22Rv1 (cell line): ENCODE measurements around the gene P4HA2.

Experiments used
- H3K27ac ChIP-seq: fragments of 450-650 bp; 2 replicates; pipeline ENCODE4 v1.5.1; 2017
- ZFX ChIP-seq: fragments of 450-650 bp; IDR thresholded peaks from 2 replicates; pipeline ENCODE4 v1.6.1; 2017; ENCODE audit warnings: antibody characterized with exemption, borderline replicate concordance
- TF ChIP-seq, protein P1 (sequence below): fragments of 450-650 bp; IDR thresholded peaks from 2 replicates; pipeline ENCODE4 v1.5.1; 2017; ENCODE audit warnings: mild to moderate bottlenecking

P4HA2 gene

DNA sequence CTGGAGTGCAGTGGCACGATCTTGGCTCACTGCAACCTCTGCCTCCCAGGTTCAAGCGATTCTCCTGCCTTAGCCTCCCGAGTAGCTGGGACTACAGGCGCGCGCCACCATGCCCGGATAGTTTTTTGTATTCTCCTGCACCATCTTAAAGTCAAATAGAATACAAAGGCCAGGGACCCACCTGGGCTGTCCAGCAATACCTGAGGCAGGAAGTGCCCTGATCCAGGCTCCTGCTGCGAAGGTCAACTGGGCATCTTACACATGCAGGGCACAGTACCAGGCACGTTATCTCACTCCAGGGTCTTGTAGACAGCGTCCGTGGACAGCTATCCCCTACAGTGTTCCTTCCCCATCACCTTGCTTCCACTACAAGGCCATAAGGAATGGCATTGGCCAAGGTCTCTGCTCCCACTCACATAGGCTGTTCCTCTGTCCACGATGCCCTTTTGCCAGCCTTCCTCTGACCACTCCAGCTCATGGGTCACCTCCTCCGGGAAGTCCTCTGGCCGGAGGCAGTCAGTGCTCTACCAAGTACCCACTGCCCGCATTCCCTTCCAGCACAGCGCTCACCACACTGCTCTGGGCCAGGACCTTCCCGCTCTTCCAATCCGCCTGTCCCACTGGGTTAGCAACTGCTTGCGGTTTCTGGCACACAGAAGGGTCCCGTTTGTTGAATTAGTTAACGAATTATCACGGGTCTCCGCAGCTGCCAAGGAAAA lies 978 bp downstream of the P4HA2 start:
- TF ChIP-seq, protein P1, sequence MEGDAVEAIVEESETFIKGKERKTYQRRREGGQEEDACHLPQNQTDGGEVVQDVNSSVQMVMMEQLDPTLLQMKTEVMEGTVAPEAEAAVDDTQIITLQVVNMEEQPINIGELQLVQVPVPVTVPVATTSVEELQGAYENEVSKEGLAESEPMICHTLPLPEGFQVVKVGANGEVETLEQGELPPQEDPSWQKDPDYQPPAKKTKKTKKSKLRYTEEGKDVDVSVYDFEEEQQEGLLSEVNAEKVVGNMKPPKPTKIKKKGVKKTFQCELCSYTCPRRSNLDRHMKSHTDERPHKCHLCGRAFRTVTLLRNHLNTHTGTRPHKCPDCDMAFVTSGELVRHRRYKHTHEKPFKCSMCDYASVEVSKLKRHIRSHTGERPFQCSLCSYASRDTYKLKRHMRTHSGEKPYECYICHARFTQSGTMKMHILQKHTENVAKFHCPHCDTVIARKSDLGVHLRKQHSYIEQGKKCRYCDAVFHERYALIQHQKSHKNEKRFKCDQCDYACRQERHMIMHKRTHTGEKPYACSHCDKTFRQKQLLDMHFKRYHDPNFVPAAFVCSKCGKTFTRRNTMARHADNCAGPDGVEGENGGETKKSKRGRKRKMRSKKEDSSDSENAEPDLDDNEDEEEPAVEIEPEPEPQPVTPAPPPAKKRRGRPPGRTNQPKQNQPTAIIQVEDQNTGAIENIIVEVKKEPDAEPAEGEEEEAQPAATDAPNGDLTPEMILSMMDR, result no peak
- no peak for TF ChIP-seq ZFX

DNA sequence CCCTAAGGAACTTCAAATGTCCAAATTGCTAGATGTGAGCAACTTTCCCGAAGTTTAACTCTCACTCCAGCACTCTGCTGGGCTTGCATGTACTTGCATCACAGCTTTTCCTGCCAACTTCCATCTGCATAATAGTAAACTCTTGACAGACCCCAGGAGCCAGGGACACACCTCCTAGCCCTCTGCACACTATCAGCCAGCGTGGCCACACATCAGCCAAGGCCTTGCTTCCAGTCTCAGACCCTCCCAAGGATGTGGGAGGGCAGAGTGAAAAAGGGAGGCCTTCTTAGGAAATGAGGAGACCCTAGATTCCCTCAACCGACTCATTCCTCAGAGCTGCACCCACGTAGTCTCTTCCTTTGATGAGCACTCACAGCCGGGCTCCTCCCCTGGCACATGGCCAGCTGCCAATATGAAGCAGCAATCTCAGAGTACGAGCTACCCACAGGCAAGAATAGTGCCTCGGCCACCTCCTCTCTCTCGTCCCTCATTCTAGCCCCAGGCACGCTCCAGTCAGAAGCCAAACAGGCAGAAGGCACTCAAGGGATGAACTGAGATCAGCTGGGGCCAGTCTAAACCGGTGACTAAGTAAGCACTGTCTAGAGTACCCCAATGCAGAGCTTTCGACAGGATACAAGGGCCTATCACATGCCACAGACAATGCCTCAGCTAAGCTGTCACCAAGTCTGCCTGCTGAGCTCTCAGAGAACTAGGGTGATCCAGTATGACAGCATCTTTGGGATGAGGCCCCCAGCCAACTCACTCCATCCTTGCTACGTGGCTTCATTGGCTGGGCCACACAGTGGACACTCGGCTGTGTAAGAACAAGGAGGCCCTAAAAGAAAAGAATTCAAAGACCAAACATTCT lies 2.3 kb downstream of the P4HA2 start:
- no peak for TF ChIP-seq ZFX
- TF ChIP-seq, protein P1, result no peak
- no peak overlapping the region for H3K27ac ChIP-seq

More for the DNA sequence above, 978 bp downstream of the P4HA2 start:
- peak overlapping the region; percentile 58; the same call in 1 of the 2 replicates for H3K27ac ChIP-seq

DNA sequence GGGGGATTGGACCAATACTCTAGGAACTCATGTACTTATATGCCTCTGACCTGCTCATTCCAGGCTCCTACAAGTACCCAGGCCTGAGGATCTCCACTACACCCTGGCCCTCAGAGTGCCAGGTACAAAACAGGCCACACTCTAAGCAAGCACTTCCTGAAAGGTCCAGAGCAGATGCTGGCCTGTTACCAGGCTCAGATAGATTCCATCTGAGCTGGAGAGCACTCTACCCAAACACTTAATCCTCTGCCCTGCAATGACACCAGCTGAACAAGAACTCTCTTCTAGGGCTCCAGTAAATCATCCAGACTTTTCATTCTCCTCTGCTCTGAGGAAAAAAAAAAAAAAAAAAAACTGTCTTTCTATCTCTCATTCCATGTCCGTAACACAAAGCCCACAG lies 2.9 kb downstream of the P4HA2 start:
- no peak for TF ChIP-seq ZFX
- TF ChIP-seq, protein P1, result no peak

DNA sequence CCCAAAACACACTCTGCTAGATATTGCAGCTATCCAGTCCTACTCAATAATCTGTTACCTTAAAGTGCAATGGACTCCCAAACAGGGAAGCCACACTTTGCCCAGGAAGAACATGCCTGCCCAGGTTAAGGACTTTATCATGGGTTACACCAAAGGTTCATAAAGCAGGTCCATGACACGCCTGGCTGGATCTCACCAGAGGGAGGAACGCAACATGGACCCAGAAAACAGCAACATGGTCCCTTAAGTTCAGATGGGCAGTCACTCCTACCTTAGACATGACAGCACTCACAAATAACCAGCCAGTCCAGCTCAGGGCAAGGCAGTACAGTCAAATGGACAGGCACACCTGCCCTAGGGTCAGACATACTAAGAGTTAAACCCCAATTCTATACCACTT lies 3.8 kb downstream of the P4HA2 start:
- H3K27ac ChIP-seq, result no peak overlapping the region
- TF ChIP-seq, protein P1, result no peak
- TF ChIP-seq ZFX, result no peak

More for the DNA sequence above, 2.9 kb downstream of the P4HA2 start:
- no peak overlapping the region for H3K27ac ChIP-seq

DNA sequence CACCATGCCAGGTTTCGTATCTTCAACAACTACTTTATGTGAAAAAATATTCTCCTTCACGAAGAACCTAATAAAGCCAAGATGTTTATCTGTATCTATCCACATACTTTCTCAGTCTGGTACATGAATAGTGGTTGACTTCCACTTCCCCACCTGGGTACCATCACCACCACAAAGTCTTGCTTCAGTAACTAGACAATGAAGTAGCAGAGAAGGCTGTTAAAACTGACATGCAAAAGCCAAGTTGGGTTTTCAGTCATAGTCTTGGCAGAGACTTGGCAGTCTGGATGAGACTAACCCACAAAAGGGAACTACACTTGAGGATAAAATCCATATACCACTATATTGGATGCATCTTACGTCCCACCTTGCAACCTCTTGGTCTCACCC lies 5.0 kb downstream of the P4HA2 start:
- H3K27ac ChIP-seq, result no peak overlapping the region
- TF ChIP-seq, protein P1, result no peak
- no peak for TF ChIP-seq ZFX

DNA sequence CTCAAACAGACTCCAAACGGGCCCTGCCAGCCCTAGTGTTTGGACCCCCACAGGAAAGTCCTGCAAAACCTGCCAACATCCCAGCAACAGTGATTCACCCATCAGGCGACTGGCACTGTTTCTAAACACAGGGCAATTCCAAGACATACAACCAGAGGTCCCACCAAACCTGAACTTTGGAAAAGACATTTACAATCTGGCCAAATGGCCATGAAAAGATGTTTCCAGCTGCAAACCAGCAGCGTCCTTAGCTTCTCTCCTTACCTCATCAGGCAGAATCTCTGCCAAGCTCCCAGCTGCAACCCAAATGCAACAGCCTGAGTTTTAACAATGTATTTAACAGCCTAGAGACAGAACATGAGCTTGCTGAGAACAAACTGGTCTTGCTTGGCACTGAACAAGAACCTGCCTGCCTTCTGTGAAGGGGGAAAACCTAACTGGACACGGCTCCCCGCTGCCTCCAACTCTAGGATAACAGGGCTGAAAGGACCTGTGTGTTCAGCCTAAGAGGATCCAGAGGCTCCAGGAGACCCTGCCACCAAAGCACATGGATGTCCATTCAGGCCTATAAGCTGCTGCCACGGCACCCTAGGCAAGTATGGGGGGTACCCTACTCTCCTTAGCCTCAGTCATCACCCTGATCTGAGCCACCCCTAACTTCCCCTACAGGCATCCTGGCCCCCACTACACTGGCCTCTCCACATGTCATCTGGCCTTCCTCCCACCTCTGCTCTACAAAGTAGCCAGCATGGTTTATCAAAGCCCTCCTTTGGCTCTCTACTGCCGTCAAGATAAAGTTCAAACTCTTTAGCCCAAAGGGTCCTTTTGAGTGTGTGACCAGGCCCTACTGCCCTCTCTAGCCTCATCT lies 5.6 kb downstream of the P4HA2 start:
- TF ChIP-seq, protein P1, result no peak
- TF ChIP-seq ZFX, result no peak
- H3K27ac ChIP-seq, result no peak overlapping the region
